ENCODE results near the gene SOX6.

SOX6 gene

DNA sequence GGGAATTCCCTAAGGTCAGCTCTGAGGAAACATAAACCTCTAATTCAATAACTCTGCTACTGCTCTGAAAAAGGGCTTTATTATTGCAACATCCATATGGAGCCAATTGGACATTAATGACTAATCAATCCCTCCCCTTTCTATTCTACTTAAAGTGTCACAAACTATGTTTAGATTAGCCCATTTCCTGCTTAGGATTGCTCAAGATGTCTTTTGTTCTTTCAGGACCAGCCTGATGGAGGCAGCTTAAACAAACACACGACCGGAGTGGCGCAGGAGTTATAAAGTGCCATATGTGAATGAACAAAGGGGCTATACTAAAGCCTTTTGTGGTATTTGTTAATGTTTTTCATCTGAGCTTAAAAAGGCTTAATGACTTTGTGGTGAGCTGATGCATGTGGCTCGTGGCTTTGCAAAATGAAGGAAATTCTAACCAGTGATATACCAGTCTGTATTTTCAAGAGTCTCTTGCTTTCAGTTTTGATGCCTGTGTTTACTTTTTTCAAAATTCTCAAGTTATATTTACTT lies 354.4 kb downstream of the SOX6 start:
- Histone ChIP-seq H3K4me2 (peak overlapping the region; percentile 55), H4K20me1 (ENCODE audit: insufficient read depth) (no peaks in the 10 kb centered on the region), H3K27me3 (ENCODE audit: insufficient read depth, low read depth) (no peaks in the 10 kb centered on the region), H3K4me1 (ENCODE audit: low read depth, poor library complexity, severe bottlenecking) (peaks cover 24% of the 10 kb centered on the region), H3K9ac (peak overlapping the region; percentile 19; the same call in 1 of the 2 replicates), H3K4me3 (IDR thresholded peaks at IDR 0.05; ENCODE audit: insufficient read depth, low read depth, low read length) (no peak overlapping the region), H2AFZ (ENCODE audit: low read depth) (peak overlapping the region; percentile 67), H3K36me3 (ENCODE audit: insufficient read depth) (no peaks in the 10 kb centered on the region), H3K27ac (peak overlapping the region; percentile 56), H3K79me2 (ENCODE audit: insufficient read depth, low read depth) (no peaks in the 10 kb centered on the region)
- TF ChIP-seq, protein P1, sequence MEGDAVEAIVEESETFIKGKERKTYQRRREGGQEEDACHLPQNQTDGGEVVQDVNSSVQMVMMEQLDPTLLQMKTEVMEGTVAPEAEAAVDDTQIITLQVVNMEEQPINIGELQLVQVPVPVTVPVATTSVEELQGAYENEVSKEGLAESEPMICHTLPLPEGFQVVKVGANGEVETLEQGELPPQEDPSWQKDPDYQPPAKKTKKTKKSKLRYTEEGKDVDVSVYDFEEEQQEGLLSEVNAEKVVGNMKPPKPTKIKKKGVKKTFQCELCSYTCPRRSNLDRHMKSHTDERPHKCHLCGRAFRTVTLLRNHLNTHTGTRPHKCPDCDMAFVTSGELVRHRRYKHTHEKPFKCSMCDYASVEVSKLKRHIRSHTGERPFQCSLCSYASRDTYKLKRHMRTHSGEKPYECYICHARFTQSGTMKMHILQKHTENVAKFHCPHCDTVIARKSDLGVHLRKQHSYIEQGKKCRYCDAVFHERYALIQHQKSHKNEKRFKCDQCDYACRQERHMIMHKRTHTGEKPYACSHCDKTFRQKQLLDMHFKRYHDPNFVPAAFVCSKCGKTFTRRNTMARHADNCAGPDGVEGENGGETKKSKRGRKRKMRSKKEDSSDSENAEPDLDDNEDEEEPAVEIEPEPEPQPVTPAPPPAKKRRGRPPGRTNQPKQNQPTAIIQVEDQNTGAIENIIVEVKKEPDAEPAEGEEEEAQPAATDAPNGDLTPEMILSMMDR (conservative IDR thresholded peaks at IDR 0.05; ENCODE audit: low read depth, low read length), result no peak

DNA sequence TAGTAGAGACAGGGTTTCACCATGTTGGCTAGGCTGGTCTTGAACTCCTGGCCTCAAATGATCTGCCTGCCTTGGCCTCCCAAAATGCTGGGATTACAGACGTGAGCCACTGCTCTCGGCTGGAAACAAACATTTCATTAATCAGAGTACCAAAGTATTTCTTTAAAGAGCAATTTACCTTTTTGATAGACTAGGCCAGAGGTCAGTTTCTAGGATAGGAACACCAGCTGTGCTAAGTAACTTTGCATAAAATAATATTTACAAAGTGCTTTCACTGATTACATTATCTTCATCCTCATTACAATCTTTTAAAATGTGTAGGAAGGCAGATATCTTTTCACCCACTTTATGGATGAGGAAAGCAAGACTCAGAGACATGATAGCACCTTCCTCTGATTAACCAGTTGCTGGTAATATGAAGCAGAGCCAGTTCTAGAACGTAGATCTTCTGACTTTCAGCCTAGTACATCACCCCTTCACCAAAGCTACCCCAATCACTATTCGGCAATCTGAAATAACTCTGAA lies 355.2 kb downstream of the SOX6 start:
- Histone ChIP-seq H3K27me3 (ENCODE audit: insufficient read depth, low read depth) (no peaks in the 10 kb centered on the region), H4K20me1 (ENCODE audit: insufficient read depth) (no peaks in the 10 kb centered on the region), H3K27ac (peak overlapping the region; percentile 56), H3K4me1 (ENCODE audit: low read depth, poor library complexity, severe bottlenecking) (peaks cover 24% of the 10 kb centered on the region), H3K36me3 (ENCODE audit: insufficient read depth) (no peaks in the 10 kb centered on the region), H3K4me2 (peak overlapping the region; percentile 55), H2AFZ (ENCODE audit: low read depth) (peak overlapping the region; percentile 67), H3K4me3 (IDR thresholded peaks at IDR 0.05; ENCODE audit: insufficient read depth, low read depth, low read length) (no peak overlapping the region), H3K79me2 (ENCODE audit: insufficient read depth, low read depth) (no peaks in the 10 kb centered on the region), H3K9ac (0 out of 2 replicates have a peak overlapping the region, but pooled peaks have one; percentile 8)
- TF ChIP-seq, protein P1 (conservative IDR thresholded peaks at IDR 0.05; ENCODE audit: low read depth, low read length), result no peak

DNA sequence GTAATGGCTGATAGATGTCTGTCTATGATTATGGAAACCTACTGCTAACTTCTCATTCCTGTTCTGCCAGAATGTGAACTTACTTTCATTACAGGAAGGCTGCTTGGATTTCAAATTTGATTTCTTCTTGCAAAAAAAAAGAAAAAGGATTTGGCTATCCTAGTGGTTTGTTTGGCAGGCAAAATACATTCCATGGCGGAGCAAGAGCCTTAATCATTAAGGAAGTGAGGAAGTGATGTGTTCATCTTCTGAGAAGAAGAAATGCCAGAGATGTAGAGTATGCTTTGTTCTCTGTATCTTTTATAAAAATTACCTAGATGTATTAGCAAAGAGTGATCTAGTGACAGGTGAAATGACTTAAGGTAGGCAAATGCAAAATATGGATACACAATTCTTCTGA lies 356.3 kb downstream of the SOX6 start:
- TF ChIP-seq, protein P1 (conservative IDR thresholded peaks at IDR 0.05; ENCODE audit: low read depth, low read length), result no peak
- no peak overlapping the region for H2AFZ ChIP-seq (ENCODE audit: low read depth)

GRCh38 chr11:15993345-15993744 lies 363.0 kb downstream of the SOX6 start:
- Histone ChIP-seq H2AFZ (ENCODE audit: low read depth) (no peak overlapping the region), H3K4me2 (no peak overlapping the region)
- TF ChIP-seq, protein P1 (conservative IDR thresholded peaks at IDR 0.05; ENCODE audit: low read depth, low read length), result no peak

More for the DNA sequence above, 356.3 kb downstream of the SOX6 start:
- Histone ChIP-seq H3K79me2 (ENCODE audit: insufficient read depth, low read depth) (no peaks in the 10 kb centered on the region), H3K4me2 (no peak overlapping the region), H3K27ac (no peak overlapping the region), H4K20me1 (ENCODE audit: insufficient read depth) (no peaks in the 10 kb centered on the region), H3K4me3 (IDR thresholded peaks at IDR 0.05; ENCODE audit: insufficient read depth, low read depth, low read length) (no peak overlapping the region), H3K4me1 (ENCODE audit: low read depth, poor library complexity, severe bottlenecking) (peaks cover 24% of the 10 kb centered on the region), H3K36me3 (ENCODE audit: insufficient read depth) (no peaks in the 10 kb centered on the region), H3K9ac (no peak overlapping the region), H3K27me3 (ENCODE audit: insufficient read depth, low read depth) (no peaks in the 10 kb centered on the region)

More at GRCh38 chr11:15993345-15993744, 363.0 kb downstream of the SOX6 start:
- Histone ChIP-seq H3K27me3 (ENCODE audit: insufficient read depth, low read depth) (no peaks in the 10 kb centered on the region), H4K20me1 (ENCODE audit: insufficient read depth) (no peaks in the 10 kb centered on the region), H3K4me1 (ENCODE audit: low read depth, poor library complexity, severe bottlenecking) (no peaks in the 10 kb centered on the region), H3K4me3 (IDR thresholded peaks at IDR 0.05; ENCODE audit: insufficient read depth, low read depth, low read length) (no peak overlapping the region), H3K27ac (no peak overlapping the region), H3K36me3 (ENCODE audit: insufficient read depth) (no peaks in the 10 kb centered on the region), H3K79me2 (ENCODE audit: insufficient read depth, low read depth) (no peaks in the 10 kb centered on the region), H3K9ac (no peak overlapping the region)
